CD4-positive, alpha-beta memory T cell (primary cell): ENCODE results near the gene SORD. TPM values are rescaled to one million over a fixed set of nuclear protein-coding genes. Genes with fewer than 3 reads are reported as not detected.
"Not testable (repeated sequence)": the region's sequence is repeated elsewhere in the genome, so short reads cannot be mapped to it uniquely, and the experiment has no call there.

ENCODE experiments used
- CTCF ChIA-PET: fragments of 350-600 bp; sonication (Branson Sonifier 250); formaldehyde crosslinking; loops from one replicate; lab custom pipeline; 2021; ENCODE audit warnings: inconsistent platforms; ENCODE audit not compliant: partially characterized antibody; lab: Charles Lee
- POLR2A ChIA-PET: fragments of 350-600 bp; sonication (Branson Sonifier 250); formaldehyde crosslinking; loops from one replicate; lab custom pipeline; 2021; ENCODE audit not compliant: partially characterized antibody; lab: Charles Lee
- DNase-seq, 5 donors: peaks; one replicate each; pipeline versions ENCODE4 v3.0.0 to v3.0.0-alpha.2; 2020 to 2022; ENCODE audit warnings: mixed read lengths in 1 of 5
- H3K27ac ChIP-seq: one replicate; pipeline ENCODE4 v1.7.0; 2013; ENCODE audit warnings: low read depth, low read length
- H3K27me3 ChIP-seq: 2 replicates; pipeline ENCODE4 v1.7.0; 2013; ENCODE audit warnings: mild to moderate bottlenecking, low read length, moderate library complexity; ENCODE audit not compliant: insufficient read depth
- H3K36me3 ChIP-seq: 2 replicates; pipeline ENCODE4 v1.7.0; 2013; ENCODE audit warnings: mild to moderate bottlenecking, low read length, moderate library complexity; ENCODE audit not compliant: insufficient read depth
- H3K4me1 ChIP-seq: 2 replicates; pipeline ENCODE4 v1.7.0; 2013; ENCODE audit warnings: mild to moderate bottlenecking, low read length, moderate library complexity; ENCODE audit not compliant: insufficient read depth
- H3K4me3 ChIP-seq, 2 donors: one replicate each; pipeline ENCODE4 v1.7.0; 2013; ENCODE audit warnings: low read length in 2 of 2, mild to moderate bottlenecking in 1 of 2
- H3K9me3 ChIP-seq, 2 donors: one replicate each; pipeline ENCODE4 v1.7.0; 2013; ENCODE audit warnings: low read length in 2 of 2, control low read depth in 1 of 2; ENCODE audit not compliant: control insufficient read depth in 1 of 2
- H3K27ac Mint-ChIP-seq, 7 donors: one replicate each; pipeline ENCODE4 v1.8.0; 2020 to 2021; ENCODE audit warnings: mixed read lengths in 7 of 7, mild to moderate bottlenecking in 6 of 7, inconsistent platforms in 3 of 7, moderate library complexity in 3 of 7
- H3K27me3 Mint-ChIP-seq, 2 donors: one replicate each; pipeline ENCODE4 v1.8.0; 2020 to 2021; ENCODE audit warnings: mixed read lengths in 2 of 2
- H3K36me3 Mint-ChIP-seq, 2 donors: one replicate each; pipeline ENCODE4 v1.8.0; 2020 to 2021; ENCODE audit warnings: mixed read lengths in 2 of 2, inconsistent platforms in 1 of 2, mild to moderate bottlenecking in 1 of 2
- H3K4me1 Mint-ChIP-seq, 4 donors: one replicate each; pipeline ENCODE4 v1.8.0; 2020 to 2021; ENCODE audit warnings: mixed read lengths in 4 of 4, mild to moderate bottlenecking in 1 of 4
- H3K4me3 Mint-ChIP-seq, 8 donors: one replicate each; pipeline ENCODE4 v1.8.0; 2020 to 2021; ENCODE audit warnings: mixed read lengths in 8 of 8, mild to moderate bottlenecking in 7 of 8, moderate library complexity in 6 of 8, inconsistent platforms in 3 of 8
- H3K9me3 Mint-ChIP-seq, 8 donors: one replicate each; pipeline ENCODE4 v1.8.0; 2020 to 2021; ENCODE audit warnings: mixed read lengths in 8 of 8, mild to moderate bottlenecking in 5 of 8, inconsistent platforms in 3 of 8, moderate library complexity in 1 of 8
- intact Hi-C: fragments of 100-400 bp; cut with micrococcal nuclease; formaldehyde crosslinking; loops from one replicate; pipeline ENCODE4 v1.15.1; 2023
- polyA plus RNA-seq, 2 donors: library from polyadenylated mRNA; unstranded; fragments of 300-500 nt; fragmentation: Illumina TruSeq; gene quantifications; one replicate each; pipeline ENCODE4 v1.2.3, GENCODE V29; 2021
- total RNA-seq, 2 experiments: library from RNA; stranded (reverse); gene quantifications; one replicate each; pipeline ENCODE4 v1.2.3, GENCODE V29; 2021

Gene SORD
- total and polyA plus RNA-seq, 4 experiments from 2014 or later, result 4.2 to 7.0 (median 5.5) TPM

DNA sequence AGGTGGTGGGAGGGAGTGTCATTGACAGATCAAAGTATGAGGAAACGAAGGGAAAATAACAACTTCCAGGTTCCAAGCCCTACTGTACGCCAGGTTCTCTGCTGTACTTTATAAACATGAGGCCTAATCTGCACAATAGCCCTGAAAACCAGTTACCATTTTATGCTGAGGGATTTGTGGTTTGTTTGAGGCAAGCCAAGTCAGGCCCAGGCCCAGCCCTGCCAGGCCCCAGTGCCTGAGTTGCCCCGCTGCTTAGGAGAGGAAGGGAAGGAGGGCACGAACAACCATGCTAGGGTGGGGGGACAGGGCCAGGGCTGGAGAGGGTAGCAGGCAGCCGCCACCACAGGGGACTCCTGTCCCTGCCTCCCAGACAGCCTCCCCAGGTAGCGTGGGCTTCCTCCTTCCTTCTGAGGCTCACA lies 47.0 kb downstream of the SORD start:
- H3K27me3 Mint-ChIP-seq, intact Hi-C loops, POLR2A ChIA-PET, H3K27ac Mint-ChIP-seq, H3K27ac ChIP-seq, H3K9me3 ChIP-seq, H3K9me3 Mint-ChIP-seq, H3K4me1 ChIP-seq, H3K27me3 ChIP-seq, H3K36me3 ChIP-seq, DNase-seq, H3K4me3 ChIP-seq, CTCF ChIA-PET, H3K4me1 Mint-ChIP-seq, H3K4me3 Mint-ChIP-seq: not testable (repeated sequence)
- peaks cover 11 to 15% of the 10 kb centered on the region in 2 donors for H3K36me3 Mint-ChIP-seq

- H3K4me3 Mint-ChIP-seq, H3K4me3 ChIP-seq, H3K27ac ChIP-seq, intact Hi-C loops, H3K9me3 ChIP-seq, H3K36me3 Mint-ChIP-seq, H3K9me3 Mint-ChIP-seq, H3K4me1 Mint-ChIP-seq, H3K36me3 ChIP-seq, H3K27me3 ChIP-seq, POLR2A ChIA-PET, H3K27ac Mint-ChIP-seq, CTCF ChIA-PET, H3K27me3 Mint-ChIP-seq, DNase-seq, H3K4me1 ChIP-seq: not testable (repeated sequence)
Measured at GRCh38 chr15:45073602-45074001, 50.6 kb downstream of the SORD start.

GRCh38 chr15:45075440-45076320 lies 52.7 kb downstream of the SORD start:
- H3K9me3 Mint-ChIP-seq, H3K27me3 Mint-ChIP-seq: not testable (repeated sequence)

DNA sequence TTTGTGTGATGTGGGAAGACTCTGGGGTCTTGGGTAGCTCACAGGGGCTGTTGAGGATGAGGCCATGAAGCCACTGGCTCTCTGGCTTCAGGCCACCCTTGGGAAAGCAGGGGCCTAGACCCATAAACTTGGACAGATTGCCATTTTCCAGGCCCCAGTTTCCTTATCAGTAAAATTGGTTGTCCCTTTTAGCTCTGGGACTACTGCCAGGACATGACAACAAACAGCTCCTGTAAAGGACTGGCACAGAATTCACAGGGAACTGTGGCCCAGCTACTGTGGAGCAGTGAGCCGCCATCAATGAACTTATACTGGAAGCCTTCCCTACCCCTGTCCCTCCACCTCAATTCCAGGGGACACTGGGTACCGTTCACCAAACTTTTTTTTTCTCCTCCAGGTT lies 54.4 kb downstream of the SORD start:
- not testable (repeated sequence) for H3K27ac Mint-ChIP-seq

More at GRCh38 chr15:45075440-45076320, 52.7 kb downstream of the SORD start:
- H3K4me3 Mint-ChIP-seq, H3K4me1 ChIP-seq, POLR2A ChIA-PET, DNase-seq, H3K9me3 ChIP-seq, H3K27ac ChIP-seq, intact Hi-C loops, H3K36me3 ChIP-seq, H3K27me3 ChIP-seq, H3K27ac Mint-ChIP-seq, H3K4me1 Mint-ChIP-seq, H3K4me3 ChIP-seq, CTCF ChIA-PET, H3K36me3 Mint-ChIP-seq: not testable (repeated sequence)

DNA sequence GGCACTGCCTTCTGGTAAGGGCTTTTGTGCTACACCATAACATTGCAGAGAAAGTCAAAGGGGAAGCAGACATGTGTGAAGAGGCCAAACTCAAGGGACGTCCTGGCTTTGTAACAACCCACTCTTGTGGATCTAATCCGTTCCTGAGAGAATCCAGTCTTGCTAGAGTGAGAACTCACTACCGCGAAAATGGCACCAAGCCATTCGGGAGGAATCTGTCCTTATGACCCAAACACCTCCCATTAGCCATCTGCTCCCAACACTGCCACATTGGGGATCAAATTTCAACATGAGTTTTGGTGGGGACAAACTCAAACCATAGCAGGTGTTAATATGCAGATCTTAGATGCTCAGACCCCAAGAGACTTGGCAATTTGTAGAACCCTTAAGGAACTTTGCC lies 56.2 kb downstream of the SORD start:
- H3K36me3 Mint-ChIP-seq, H3K9me3 ChIP-seq, DNase-seq, H3K27me3 Mint-ChIP-seq, H3K4me3 ChIP-seq, H3K4me3 Mint-ChIP-seq, H3K27ac Mint-ChIP-seq, CTCF ChIA-PET, intact Hi-C loops, H3K27ac ChIP-seq, H3K4me1 ChIP-seq, POLR2A ChIA-PET, H3K9me3 Mint-ChIP-seq, H3K36me3 ChIP-seq, H3K4me1 Mint-ChIP-seq, H3K27me3 ChIP-seq: not testable (repeated sequence)

More for the DNA sequence above, 54.4 kb downstream of the SORD start:
- H3K36me3 ChIP-seq, H3K4me3 Mint-ChIP-seq, H3K4me1 ChIP-seq, POLR2A ChIA-PET, intact Hi-C loops, H3K36me3 Mint-ChIP-seq, DNase-seq, H3K27me3 Mint-ChIP-seq, H3K9me3 ChIP-seq, CTCF ChIA-PET, H3K4me1 Mint-ChIP-seq, H3K27ac ChIP-seq, H3K4me3 ChIP-seq, H3K9me3 Mint-ChIP-seq, H3K27me3 ChIP-seq: not testable (repeated sequence)

DNA sequence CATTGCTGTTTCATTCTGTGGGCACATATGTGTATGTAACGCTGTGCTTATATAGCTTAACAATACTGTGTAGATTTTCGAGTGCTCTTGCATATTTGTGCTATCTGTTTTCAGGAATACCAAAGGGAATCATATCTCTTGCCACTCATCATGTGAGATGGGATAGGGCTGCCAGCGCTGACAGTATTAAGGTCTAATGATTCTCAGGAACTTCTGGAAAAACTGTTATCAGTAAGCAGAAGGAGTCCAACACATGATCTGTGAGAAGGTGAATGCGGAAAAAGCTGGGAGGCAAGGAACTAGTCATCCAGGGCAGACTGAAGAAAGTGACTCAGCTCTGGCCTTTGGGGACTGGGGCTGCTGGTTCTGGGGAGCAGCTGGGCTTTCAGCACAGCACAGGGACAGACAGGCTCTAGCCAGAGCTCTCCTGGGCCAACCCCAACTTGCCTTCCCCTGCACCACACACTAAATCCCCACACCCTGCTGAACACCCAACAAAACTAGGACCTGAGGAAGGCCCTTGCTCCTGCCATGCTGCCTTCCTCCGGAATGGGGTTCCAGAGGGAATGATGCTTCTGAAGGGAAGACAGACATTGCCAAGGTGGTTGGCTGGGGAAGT lies 56.7 kb downstream of the SORD start:
- H3K27ac ChIP-seq, H3K36me3 Mint-ChIP-seq, H3K4me3 Mint-ChIP-seq, H3K36me3 ChIP-seq, H3K4me3 ChIP-seq, H3K9me3 ChIP-seq, H3K9me3 Mint-ChIP-seq, H3K4me1 Mint-ChIP-seq, DNase-seq, POLR2A ChIA-PET, H3K27me3 Mint-ChIP-seq, H3K4me1 ChIP-seq, CTCF ChIA-PET, intact Hi-C loops, H3K27ac Mint-ChIP-seq, H3K27me3 ChIP-seq: not testable (repeated sequence)

DNA sequence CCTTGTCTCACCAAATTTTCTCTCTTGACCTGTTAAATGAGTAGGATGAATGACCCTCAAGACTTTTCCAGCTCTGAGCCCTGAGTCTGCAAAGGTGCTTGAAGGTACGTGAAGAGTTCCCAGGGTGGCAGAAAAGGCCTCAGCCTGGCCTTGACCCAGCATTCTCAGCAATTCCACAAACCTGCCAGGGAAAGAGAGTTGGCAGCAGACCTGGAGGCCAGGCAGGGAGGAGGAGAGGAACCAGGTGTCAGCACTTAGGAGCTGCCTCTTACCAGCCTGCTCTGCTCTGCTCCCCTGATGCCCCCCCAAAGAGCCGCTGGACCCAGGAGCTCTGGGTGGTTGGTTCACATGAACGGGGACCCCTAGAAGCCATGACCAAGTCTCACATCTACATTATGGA lies 57.6 kb downstream of the SORD start:
- POLR2A ChIA-PET, CTCF ChIA-PET, H3K27me3 ChIP-seq, intact Hi-C loops, H3K4me1 ChIP-seq, H3K9me3 Mint-ChIP-seq, H3K4me1 Mint-ChIP-seq, H3K36me3 Mint-ChIP-seq, H3K4me3 ChIP-seq, H3K9me3 ChIP-seq, H3K27ac ChIP-seq, H3K27ac Mint-ChIP-seq, H3K4me3 Mint-ChIP-seq, H3K27me3 Mint-ChIP-seq, H3K36me3 ChIP-seq, DNase-seq: not testable (repeated sequence)
